ENCODE measurements around the gene TLR5.

TLR5 gene

DNA sequence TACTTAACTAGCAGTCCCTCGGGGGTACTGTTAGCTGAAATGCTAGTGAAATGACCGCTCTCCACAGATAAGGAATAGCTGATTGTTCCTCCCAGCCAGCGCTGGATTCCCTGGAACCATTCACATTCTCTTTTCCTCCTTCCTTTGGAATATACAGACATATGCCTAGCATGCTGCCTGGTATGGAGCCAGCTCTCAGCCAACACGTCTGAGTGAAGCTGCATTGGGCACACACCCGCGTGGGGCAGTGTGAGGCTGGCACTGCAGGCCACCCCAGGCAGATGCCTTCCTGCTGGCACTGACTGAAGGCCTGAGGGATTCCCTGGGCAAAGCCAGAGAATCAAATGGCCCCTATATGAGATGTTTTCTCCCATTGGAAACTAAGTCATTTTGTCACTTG, 66.7 kb downstream of the TLR5 start:
- no peak for FAIRE-seq

DNA sequence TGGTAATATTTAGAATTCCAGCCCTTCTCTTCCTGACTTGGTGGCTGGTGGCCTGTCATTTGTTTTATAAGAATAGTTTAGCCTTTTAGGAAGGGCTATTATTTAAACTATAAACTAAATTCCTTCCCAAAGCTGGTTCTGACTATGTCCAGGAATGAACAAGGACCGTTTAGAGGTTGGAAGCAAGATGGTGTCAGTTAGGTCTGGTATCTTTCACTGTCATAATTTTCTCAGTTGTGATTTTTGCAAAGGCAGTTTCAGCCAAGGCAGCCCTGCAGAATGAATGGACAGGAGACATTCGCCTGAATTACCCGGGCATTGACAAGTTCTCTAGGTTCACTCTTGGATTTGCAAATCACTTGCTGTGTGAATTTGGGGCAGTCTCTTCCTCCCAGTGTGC, 67.2 kb downstream of the TLR5 start:
- FAIRE-seq, result no peak

More for the DNA sequence above, 66.7 kb downstream of the TLR5 start:
- DNase-seq (ENCODE audit: insufficient read length, low spot score), result no peak

DNA sequence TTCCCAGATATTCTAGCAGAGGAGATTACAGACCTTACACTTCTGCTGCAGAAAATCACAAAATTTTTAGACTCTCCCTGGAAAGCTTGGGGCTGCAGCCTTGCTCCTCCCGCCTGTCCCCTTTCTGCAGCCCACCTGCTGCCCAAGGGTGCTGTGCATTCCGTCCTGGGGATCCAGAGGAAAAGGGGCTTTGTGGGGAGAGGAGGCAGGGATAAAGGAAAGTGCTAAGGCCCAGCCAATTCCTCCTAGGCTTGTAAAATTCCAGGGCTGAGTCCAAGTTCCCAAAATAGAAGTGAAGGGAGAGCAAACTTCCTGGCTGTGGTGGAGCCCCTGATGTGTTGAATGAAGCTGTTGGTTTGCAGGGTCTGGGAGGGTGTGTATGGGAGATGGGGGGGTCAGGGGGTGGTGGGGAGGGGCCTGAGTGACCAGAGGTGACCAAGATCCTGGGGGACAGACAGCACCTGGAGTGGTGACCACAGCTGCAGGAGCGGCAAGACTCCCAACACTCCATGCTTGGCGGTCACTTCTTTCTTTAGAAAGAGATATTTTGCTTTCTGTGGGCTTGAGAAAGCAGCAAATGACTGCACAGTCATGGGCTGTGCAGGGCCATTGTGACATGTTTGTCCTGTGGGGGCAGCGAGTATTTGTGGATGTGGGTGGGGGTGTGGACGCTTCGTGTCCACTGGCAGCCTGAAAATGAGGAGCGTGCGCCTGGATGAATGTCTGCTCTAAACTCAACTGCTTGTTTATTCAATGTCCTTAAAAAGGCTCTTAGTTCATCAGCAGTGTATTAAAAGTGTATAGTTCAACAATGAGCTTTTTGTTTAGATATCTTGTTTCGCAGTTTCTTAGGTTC, 68.4 kb downstream of the TLR5 start:
- FAIRE-seq, result no peak
- DNase-seq (ENCODE audit: insufficient read length, low spot score), result no peak

More for the DNA sequence above, 67.2 kb downstream of the TLR5 start:
- no peak for DNase-seq (ENCODE audit: insufficient read length, low spot score)

- FAIRE-seq, result no peak
- no peak for DNase-seq (ENCODE audit: insufficient read length, low spot score)
Measured at GRCh38 chr1:223068900-223069665, 74.0 kb downstream of the TLR5 start.

DNA sequence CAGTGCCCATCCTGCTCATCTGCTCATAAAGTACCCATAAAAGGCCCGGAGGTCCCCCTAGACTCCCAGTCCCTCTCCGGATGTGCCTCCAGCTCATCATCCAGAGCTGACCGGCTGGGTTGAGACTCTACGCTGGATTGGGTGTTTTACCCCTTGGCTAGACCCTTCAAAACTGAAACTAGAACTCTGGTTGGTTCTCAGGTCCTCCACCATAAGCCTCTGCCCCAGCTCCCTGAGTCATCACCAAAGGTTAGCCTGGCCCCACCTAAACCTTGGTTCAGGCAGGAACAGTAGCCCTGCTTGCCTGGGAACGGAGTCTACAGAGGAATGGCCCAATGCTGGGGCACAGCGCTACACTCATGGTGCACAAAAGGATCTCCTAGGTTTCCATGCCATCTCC, 75.1 kb downstream of the TLR5 start:
- FAIRE-seq (no peak), DNase-seq (ENCODE audit: insufficient read length, low spot score) (no peak)

GRCh38 chr1:223066415-223066814, 76.6 kb downstream of the TLR5 start:
- no peak for FAIRE-seq

DNA sequence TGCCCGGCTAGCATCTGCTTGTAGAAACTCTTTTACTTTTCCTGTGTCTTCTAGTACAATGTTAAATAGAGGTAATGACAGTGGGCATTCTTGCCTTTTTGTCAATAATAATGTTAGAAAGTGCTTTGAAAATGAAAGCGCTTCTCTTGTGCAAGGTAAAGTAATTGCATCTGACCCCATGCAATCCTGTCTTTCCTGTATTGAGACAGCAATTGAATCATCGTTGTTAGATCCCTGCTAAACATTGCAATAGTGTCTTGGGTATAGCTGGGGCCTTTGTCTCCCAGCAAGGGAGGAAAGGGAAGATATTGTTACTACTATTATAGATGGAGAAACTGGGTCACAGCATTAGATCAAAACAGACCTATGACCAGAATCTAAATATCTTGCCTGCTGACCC, 80.9 kb downstream of the TLR5 start:
- DNase-seq (ENCODE audit: insufficient read length, low spot score), result no peak
- no peak for FAIRE-seq

More at GRCh38 chr1:223066415-223066814, 76.6 kb downstream of the TLR5 start:
- DNase-seq (ENCODE audit: insufficient read length, low spot score), result no peak

- FAIRE-seq (no peak), DNase-seq (ENCODE audit: insufficient read length, low spot score) (no peak)
Measured at GRCh38 chr1:223059526-223059925, 83.5 kb downstream of the TLR5 start.
